HG03439 (cell line): Measurements from ENCODE around the gene INIP.
"Not testable (repeated sequence)": the region's sequence is repeated elsewhere in the genome, so short reads cannot be mapped to it uniquely, and the experiment has no call there.

Source experiments
- ATAC-seq: cut with Tn5 transposase; IDR thresholded peaks from one replicate; pipeline ENCODE4 v1.9.1; 2021; ENCODE audit warnings: mild to moderate bottlenecking, moderate library complexity; ENCODE audit not compliant: unreplicated experiment

The INIP gene

GRCh38 chr9:112743216-112743836 lies 25.4 kb upstream of the INIP start:
- ATAC-seq: no peak

GRCh38 chr9:112734892-112735291 lies 17.0 kb upstream of the INIP start:
- no peak for ATAC-seq

- no peak for ATAC-seq
These were observed 14.1 kb upstream of the INIP start for GRCh38 chr9:112731971-112732370.

DNA sequence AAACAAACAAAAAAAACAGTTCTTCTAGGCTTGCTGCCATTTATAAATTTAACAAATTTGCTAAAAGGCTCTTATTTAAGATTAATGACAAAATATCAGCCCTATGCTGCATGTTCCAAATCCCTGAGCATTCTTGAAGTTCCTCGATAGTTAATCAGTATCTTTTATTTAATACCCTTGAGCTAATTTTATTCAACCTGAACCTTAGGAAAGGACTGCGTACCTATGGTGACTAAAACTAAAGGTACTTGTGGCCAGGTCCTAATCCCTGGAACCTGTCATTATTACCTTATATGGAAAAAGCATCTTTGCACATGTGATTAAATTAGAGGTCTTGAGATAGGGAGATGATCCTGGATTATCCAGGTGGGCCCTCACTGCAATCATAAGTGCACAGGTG lies 10.5 kb upstream of the INIP start:
- ATAC-seq: no peak

DNA sequence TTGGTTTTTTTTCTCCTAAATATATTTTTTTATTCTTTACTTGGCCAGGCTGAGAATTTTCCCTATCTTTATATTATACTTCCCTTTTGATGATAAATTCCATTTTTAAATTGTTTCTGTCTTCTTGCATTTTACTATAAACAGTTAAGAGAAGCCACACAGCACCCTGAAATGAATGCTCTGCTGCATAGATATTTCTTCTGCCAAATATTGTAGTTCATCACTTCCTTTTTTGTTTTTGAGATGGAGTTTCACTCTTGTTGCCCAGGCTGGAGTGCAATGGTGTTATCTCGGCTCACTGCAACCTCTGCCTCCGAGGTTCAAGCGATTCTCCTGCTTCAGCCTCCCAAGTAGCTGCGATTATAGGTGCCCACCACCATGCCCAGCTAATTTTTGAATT lies 8.5 kb upstream of the INIP start:
- ATAC-seq: no peak

- ATAC-seq: no peak
These were observed 8.0 kb upstream of the INIP start for GRCh38 chr9:112725961-112726360.

DNA sequence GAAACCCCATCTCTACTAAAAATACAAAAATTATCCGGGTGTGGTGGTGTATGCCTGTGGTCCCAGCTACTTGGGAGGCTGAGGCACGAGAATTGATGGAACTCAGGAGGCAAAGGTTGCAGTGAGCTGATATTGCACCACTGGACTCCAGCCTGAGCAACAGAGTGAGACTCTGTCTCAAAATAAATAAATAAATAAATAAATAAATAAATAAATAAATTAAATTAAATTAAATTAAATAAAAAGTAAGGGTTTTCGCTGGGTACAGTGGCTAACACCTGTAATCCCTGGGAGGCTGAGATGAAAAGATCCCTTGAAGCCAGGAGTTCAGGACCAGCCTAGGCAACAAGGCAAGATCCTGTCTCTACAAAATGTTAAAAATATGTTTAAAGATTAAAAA lies 4.8 kb upstream of the INIP start:
- ATAC-seq: not testable (repeated sequence)

GRCh38 chr9:112720113-112720780 lies 2.3 kb upstream of the INIP start:
- no peak for ATAC-seq

DNA sequence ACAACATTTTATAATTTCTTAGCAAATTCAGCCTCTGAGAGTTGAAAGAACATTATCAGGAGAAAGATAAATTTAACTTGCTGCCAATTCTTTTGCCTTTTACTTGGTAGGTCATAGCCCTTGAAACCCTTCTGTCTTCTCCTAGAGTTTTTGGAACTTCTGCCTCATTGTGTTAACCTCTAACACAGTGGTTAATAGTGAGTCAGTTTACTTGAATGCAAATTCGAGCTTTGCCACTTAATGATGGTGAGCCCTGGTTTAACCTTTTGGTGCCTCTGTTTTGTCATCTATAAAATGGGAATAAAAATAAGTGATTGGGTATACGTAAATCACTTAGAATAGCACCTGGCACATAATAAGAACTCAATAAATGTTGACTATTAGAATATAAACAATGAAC lies 1.8 kb upstream of the INIP start:
- no peak for ATAC-seq

DNA sequence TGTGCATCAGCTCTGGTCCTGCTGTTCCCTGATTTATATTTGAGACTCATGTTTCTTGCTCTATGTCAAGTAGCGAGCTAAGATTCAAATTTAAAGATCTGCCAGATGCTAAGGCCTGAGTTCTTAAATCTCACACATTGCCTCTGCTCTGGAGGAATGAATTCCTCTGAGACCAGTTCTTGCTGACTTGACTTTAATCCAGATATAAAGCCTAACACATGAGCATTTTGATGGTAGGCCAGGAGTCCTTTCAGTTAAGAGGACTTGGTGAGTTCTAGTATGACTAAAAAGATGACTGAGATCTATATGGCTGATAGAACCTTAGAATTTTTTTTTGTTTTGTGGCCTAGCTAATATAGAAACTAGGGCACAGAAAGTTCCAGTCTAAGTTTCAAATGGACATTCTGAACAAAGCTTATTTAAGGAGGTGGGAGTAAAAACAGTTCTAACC lies 1.3 kb upstream of the INIP start:
- ATAC-seq: no peak

DNA sequence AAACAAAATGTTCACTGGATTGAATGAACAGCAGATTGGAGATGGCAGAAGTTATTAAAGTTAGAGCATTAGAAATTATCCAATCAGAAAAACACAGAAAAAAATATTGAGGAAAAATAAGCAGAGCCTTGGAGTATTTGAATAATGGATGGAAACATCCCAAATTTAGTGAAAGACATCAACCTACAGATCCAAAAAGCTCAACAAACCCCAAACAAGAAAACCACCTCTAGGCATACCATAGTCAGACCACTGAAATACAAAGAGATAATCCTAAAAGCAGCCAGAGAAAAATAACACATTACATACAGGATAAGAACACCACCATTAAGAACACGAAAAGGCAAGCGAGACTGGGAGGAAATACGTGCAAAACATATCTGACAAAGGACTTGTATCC lies 5.2 kb downstream of the INIP start:
- no peak for ATAC-seq

DNA sequence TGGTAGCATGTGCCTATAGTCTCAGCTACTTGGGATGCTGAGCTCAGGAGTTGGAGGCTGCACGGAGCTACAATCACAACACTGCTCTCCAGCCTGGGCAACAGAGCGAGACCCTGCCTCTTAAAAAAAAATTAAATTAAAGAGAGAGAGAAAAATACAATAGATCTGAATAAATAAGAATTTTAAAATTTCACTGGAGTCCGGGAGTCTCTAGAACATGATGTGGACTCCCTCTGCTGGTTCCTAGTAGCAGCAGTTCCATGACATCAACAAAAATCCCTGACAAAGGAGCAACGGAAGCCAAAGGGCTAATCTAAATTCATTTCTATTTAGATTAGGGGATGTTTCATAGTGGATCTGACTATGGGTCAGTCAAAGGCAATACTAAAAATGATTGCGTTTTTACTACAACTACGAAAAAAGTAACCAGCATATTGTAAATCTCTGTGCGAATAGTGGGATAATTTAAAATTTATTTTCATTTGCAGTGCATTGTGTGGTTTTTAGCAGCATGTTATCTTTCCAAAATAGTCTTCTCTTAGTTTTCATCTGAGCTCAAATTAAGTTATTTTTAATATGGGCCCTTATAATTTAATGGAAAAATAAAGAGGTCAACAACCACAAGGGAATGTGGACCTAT lies 6.7 kb downstream of the INIP start:
- ATAC-seq: no peak

DNA sequence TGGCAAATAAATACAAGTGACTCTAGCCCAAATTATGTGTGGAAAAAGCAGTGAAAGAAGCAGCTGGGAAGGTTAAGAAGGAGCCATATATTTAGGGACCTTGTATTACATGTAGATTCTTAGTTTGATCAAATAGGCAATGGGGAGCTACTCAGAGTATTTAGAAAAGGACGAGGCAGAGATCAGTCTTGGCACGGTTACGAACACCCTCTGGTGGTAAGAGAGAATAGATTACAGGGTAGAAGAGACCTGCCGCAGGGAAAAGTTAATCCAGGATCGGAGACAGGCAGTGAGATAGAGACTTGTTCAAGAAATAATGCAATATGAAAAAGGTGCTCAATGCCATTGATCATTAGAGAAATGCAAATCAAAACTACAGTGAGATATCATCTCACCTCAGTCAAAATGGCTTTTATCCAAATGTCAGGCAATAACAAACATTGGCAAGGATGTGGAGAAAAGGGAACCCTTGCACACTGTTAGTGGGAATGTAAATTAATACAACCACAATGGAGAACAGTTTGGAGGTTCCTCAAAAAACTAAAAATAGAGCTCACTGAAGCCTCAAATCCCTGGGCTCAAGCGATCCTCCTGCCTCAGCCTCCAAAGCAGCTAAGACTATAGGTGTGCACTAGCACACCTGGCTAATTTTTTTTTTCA lies 12.0 kb downstream of the INIP start:
- ATAC-seq: no peak

- ATAC-seq: no peak
These were observed 14.6 kb downstream of the INIP start for GRCh38 chr9:112703304-112703703.

DNA sequence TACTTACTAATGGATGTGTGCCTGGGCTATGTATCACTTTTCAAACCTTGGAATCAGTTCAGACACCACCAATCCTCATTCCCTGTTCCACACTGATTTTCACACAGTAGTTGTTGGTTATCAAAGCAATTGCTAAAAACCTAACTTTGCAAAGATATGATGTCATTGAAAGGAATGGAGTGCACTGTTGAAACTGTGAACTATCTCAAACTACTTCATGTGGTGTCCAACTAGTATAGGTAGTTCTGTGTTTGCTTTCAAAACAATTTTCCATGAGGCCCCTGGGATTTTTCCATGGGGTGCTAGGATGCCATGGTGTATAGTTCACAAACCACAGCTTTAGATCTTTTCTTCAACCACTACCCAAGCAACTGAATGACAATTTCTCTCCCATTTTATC lies 17.8 kb downstream of the INIP start:
- no peak for ATAC-seq

DNA sequence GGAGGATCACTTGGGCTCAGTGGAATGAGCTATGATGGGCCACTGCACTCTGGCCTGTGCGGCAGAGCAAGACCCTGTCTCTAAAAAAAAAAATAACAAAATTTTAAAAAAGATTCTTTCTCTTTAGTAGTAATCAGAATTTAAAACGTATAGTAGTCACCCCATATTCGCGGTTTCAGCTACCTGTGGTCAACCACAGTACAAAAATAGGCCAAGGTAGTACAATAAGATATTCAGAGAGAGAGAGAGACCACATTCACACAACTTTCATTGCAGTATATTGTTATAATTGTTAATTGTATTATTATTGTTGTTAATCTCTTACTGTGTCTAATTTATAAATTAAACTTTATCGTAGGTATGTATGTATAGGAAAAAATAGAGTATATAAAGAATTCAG lies 18.7 kb downstream of the INIP start:
- ATAC-seq: peak; percentile 72

GRCh38 chr9:112696461-112696860 lies 21.5 kb downstream of the INIP start:
- no peak for ATAC-seq

DNA sequence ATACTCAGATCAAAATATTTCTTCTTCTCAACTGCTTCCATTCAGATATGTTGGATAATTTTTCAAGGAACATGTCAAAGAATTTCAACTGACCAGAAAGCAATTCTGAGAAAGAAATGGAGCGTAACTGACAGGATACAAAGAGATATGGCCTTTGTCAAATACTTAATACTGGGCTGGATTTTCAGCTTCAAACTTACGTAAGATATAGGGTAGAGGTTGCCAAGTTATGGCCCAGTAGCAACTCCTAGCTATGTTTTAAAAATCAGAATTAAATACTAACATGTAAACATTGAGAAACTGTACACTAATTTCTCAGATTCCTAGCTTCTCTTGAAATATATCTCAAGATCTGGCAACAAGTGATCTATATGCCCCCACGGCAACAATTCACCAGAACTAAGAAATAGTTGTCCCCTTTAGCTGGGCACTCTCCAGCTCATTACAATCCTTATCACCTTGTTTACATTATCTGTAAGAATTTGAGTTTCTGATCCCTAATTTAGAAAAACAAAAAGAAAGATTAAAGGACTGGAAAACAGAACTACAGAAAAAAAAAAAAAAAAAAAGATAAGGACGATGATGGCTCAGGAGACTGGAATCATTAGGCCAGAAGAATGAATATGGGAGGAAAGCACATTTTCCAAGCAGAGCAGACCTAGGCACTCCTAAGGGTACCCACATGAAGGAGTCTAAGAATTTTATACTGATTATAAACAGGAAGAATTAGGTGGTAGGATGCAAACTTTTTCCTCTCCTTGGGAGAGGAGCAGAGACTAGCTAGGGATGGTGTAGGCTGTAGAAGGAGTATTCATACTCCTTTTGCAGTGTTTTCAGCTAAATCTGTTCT lies 23.0 kb downstream of the INIP start:
- no peak for ATAC-seq

DNA sequence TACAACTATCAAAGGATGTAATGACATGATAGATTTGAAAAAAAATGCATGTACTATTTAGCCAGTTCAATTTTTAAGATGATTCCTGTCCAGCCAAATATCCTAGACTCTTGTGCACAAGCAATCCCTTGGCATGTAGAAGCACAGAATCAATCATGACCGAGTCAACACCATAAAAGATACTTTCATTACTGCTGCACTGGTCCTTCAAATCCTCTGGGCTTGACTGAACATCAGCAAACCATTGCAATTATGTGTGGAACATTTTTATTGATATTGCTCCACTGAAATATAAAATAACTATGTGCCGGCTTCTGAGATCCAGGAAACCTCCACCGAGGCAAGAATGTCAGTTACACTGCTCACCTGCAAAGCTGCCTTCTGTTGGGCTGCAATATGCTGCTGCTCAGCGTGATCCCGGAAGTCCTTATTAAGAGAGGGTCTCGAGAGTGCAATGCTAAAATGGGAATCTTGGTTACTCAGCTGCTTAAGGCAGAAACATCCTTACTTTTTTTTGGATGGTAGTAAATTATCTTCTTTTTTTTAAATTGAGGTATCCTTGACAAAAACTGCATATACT lies 28.7 kb downstream of the INIP start:
- no peak for ATAC-seq

GRCh38 chr9:112680731-112681402 lies 37.0 kb downstream of the INIP start:
- ATAC-seq: no peak
